ENCODE results near the gene ASIC3.

The ASIC3 gene

GRCh38 chr7:151071032-151071866 lies 22.9 kb downstream of the ASIC3 start:
- ATAC-seq (no peak), DNase-seq (no peak)

GRCh38 chr7:151073990-151074389 lies 25.7 kb downstream of the ASIC3 start:
- DNase-seq (no peak), ATAC-seq (no peak)

- ATAC-seq: no peak
- no peak for DNase-seq
Measured at GRCh38 chr7:151074817-151075661, 26.7 kb downstream of the ASIC3 start.

- no peak for ATAC-seq
Measured at GRCh38 chr7:151075662-151075971, 27.3 kb downstream of the ASIC3 start.

DNA sequence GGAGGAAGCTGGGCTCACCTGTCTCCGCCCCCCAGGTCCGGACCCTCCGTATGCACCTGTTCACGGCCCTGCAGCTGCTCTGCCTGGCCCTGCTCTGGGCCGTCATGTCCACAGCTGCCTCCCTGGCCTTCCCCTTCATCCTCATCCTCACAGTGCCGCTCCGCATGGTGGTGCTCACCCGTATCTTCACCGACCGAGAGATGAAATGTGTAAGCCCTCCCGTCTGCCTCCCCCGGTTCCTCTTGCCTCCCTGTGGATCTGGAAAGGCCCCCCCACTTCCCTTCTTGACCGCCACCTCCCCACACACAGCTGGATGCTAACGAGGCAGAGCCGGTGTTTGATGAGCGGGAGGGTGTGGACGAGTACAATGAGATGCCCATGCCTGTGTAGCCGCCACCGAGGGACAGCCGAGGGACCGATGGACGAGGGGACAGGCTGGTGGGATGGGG lies 27.7 kb downstream of the ASIC3 start:
- ATAC-seq (no peak), DNase-seq (no peak)

More at GRCh38 chr7:151075662-151075971, 27.3 kb downstream of the ASIC3 start:
- DNase-seq: no peak

DNA sequence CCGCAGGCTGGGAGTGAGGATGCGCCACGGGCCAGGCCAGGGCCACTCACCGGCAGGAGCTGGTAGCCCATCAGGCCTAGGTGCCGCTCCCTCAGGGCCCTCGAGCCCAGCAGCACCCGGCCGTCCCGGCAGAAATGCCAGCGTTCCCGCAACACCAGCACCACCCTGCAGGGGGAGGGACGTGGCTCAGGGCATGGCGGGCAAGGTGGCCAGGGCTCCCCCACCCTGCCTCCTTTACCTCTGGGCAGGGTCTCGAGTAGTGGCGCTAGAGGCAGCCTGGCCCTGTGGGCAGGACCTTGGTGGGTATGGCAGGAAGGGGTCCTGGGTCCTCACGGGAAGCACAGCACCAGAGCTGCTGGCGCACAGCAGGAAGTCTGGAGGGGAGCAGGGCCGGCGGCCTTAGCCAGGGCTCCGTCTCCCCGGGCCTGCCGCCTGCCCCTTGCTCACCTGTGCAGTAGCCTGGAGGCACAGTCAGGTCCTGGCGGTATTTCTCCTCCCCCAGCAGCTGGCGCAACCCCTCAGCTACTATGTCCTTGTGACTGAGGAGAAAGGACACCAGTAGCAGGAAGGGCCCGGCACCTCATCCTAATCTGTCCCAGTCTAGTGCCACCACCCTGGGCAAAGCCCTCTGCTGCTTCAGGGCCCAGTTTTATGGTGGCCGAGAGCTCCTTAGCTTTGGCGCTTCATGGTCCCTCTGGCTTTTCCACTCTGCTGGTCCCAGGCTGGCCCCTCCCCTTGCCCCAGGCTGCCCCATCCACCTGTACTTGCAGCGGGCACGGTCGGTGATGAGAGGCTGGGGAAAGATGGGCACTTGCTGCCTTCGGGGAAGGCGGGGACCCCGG lies 28.8 kb downstream of the ASIC3 start:
- ATAC-seq: no peak
- no peak for DNase-seq

DNA sequence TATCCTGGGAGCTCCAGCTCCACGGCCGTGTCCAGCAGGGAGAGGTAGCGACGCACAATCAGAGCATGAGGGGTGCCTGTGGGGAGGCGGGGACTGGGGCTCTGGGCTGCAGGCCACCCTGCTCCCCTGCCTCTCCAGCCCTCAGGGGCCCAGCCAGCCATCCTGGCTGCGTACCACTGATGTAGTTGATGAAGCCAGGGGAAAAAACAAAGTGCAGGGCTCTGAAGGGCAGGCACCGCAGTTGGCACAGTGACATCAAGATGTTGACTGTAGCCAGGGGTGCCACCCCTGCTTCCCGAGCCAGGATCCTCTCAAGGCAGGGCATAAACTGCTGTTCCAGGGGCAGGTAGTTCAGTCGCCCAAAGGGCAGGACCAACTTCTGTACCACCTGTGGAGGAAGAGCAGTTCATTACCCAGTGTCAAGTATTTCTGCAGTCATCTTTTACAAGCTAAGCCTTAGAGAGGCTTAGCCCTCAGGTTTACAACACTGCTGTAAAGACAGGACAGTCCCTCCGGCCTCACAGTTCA lies 29.4 kb downstream of the ASIC3 start:
- no peak for ATAC-seq
- DNase-seq: no peak

GRCh38 chr7:151078233-151079040 lies 30.1 kb downstream of the ASIC3 start:
- no peak for DNase-seq

DNA sequence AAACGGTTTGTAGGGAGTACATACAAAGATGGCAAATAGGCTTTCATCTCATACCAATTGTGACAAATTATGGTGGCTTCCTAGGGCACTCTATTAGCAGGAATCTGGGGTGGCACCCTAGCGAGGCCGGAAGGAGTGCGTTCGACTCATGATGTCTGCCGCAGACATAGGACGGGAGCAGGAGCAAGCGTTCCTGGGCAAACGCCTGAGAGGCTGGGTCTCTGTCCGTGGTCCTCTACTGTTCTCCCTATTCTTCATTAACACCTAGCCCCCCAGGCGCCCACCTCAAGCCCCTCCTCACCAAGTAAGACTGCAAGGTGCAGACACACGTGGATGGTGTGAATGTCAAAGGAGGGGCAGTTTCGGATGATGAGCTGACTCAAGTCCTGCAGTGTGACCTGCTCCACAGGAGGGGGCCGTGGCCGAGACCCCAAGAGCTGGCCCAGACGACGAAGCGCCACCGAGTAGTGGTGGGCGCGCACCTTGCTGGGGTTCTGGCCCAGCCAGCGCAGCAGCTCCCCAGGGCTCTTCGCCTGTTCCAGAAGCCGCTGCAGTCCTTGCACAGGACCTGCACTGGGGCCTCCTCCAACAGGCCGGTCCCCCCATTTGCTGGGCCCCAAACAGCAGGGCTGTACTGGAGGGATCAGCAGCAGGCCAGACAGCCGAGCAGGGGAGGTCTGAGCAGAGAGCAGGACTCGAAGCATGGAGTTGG lies 31.0 kb downstream of the ASIC3 start:
- no peak for ATAC-seq
- DNase-seq: no peak

More at GRCh38 chr7:151078233-151079040, 30.1 kb downstream of the ASIC3 start:
- ATAC-seq: no peak

- DNase-seq (no peak), ATAC-seq (peak; percentile 1)
Measured at GRCh38 chr7:151080067-151080521, 31.8 kb downstream of the ASIC3 start.

- DNase-seq (peak; percentile 89), ATAC-seq (peak; percentile 88)
Measured at GRCh38 chr7:151080522-151081169, 32.3 kb downstream of the ASIC3 start, which contains the start of gene FASTK. FASTK (minus strand) TSS chr7:151080809; CDS start chr7:151080766, 43 bp downstream.

DNA sequence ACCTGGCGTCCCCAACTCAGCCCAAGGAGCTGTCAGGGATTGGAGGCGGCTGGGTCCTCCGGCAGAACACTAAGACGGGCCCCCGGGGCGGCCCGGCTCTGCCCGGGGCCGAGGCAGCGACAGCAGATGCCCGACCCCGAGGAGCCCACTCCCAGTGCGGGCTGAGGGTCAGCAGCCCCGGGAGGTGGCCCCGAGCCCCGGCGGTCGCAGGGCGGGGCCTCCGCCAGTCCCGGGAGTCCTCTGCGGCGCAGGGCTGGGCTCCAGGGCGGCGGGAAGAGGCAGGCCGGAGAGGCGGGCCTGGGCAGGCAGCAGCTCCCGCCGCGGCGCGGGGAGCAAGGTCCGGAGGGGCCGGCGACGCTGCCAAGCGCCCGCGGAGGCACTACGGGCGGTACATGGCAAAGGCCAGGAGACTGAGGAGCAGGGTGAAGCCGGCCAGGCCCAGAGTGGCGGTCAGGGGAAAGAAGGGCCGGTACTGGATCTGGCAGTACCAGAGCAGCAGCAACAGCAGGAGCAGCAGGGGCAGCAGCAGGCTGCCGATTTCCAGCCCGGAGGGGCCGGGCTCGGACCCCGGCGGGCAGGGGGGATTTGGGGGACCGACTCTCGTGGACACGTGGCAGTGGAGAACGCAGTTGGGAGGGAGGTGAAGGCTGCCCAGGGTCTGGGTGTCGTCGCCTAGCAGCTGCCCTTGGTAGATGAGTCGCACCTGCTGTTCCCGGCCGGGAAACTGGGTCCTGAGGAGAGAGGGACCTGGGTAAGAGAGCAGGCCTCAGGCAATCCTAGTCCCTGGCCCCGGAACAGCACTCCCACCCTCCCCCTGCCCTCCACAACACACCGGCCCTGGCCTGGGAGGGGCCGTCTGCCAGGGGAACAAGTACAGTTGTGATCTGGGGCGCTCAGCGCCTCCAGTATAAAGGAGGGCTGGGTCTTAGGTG lies 33.1 kb downstream of the ASIC3 start:
- ATAC-seq (no peak), DNase-seq (no peak)

DNA sequence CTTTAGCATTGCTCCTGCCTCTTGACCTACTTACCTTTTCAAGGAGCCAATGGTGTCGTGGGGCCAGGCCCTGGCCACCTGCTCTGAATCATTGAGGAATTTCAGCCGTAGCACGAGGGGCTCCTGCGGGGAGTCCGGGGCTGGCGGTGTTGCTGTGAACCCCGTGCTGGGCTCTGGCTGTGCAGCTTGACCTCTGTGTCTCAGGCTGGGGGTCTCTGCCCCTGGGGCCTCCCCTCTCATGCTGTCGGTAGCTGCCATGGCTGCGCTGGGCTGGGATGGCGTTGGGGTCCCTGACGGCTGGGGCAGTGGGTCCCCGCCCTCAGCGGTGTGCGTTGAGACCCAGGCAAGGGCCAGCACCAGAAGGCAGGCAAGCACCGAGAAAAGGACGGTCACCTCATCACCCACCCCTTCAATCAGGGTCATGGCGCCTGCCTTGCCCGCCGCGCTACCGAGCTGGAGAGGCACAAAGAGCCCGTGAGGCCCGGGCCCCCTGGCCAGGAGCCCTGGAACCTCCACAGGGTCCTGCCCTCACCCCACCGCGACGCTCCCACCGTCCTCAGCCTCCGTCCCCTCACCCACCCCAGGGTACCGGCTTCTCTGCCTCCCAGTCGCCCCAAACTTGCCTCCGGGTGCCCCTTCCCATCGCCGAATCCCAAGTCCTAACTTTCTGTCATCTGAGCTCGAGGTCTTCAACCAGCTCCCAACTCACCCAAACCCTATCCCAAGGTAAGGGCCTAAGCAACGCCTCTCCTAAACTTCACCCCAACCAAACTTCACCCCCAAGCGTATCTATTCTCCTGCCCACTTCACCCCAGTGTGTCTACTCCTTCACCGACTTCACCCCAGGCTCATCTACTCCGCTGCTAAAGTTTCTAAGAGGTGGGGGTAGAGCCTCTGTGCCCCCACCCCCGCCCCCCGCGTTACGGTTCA lies 34.1 kb downstream of the ASIC3 start:
- ATAC-seq (no peak), DNase-seq (no peak)

- peak; percentile 60 for ATAC-seq
- DNase-seq: peak; percentile 89
Measured at GRCh38 chr7:151083071-151083823, 34.9 kb downstream of the ASIC3 start, which contains the start of gene TMUB1. TMUB1 (minus strand) TSS chr7:151083493; CDS start chr7:151082563, 930 bp downstream.

- no peak for ATAC-seq
- DNase-seq: no peak
Measured at GRCh38 chr7:151083824-151084160, 35.5 kb downstream of the ASIC3 start.

GRCh38 chr7:151085329-151085690 lies 37.0 kb downstream of the ASIC3 start:
- DNase-seq: no peak
- ATAC-seq: no peak
